GM18511 (cell line): ENCODE results near the gene AKT1S1.
A peak's percentile ranks its signal among the peaks of the same experiment; 100 is the strongest.

Source experiments
- ATAC-seq: cut with Tn5 transposase; IDR thresholded peaks from one replicate; pipeline ENCODE4 v1.9.1; 2021; ENCODE audit warnings: mild to moderate bottlenecking, moderate library complexity; ENCODE audit not compliant: unreplicated experiment

AKT1S1 gene

DNA sequence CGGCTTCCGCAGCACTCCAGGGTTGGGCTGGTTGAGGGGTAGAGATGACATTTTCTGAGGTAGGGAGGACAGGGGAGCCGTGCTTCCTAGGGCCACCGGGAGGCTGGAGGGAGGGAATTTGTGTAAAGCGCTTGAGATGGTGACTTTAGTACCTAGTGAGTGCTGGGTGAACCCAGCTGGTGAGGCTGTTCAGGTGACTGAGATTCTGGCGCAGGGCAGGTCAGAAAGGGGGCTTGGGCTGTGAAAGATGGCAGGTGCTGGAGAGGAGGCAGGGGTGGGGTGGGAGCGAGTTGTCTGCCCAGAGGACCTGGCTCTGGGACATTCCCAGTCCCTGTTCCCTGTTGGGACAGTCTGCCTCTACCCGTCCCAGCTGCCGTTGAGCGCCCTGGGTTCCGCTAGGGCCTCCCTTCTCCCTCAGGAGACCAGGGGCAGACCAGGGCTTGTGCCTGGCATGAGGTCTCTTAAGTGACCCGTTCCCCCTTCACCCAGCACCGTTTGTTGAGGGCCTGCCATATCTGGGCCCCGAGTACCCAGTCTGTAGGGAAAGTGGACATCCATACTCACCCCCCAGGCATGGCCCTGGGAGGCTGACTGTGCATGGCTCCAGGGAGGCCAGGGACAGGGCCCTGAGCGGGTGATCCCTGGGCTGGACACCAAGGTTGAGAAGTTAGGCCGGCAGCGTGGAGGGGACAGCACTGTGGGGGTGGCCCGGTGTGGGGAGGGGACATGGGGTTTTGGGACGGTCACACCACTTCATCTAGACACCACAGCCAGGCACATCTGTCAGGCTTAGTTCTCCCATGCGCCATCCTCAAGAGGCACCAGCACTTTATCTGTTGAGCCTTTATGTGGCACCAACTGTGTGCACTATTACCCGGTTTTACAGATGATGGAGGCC, 21.2 kb downstream of the AKT1S1 start:
- no peak for ATAC-seq

GRCh38 chr19:49855277-49855675, 21.9 kb downstream of the AKT1S1 start:
- no peak for ATAC-seq

DNA sequence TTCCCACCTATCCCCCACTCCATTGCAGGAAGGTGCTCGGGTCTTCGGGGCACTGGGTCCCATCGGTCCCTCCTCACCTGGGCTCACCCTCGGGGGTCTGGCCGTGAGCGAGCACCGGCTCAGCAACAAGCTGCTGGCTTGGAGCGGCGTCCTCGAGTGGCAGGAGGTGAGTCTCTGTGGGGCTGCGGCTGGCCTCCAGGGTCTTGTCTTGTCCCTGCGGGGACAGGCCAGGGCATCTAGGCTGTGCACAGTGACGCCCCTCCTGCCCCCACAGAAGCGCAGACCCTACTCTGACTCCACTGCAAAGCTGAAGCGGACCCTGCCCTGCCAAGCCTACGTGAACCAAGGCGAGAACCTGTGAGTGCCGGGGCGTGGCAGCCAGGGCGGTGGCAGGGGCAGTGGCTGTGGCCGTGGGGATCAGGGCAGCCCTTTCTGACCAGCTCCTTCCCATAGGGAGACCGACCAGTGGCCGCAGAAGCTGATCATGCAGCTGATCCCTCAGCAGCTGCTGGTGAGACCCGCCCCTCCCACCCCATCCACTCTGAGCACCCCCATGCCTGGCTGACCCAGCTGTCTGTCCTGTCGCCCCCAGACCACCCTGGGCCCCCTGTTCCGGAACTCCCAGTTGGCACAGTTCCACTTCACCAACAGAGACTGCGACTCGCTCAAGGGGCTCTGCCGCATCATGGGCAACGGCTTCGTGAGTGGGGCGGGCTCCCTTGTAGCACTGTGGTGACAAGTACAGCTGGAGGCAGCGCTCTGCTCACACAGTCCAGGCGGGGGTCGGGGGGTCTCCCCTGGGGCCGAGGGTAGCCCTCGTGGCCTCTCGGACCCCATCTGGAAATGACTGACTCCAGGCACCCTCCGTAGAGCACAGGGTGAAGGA, 22.5 kb downstream of the AKT1S1 start:
- no peak for ATAC-seq

- ATAC-seq = no peak
These were observed 23.2 kb downstream of the AKT1S1 start for GRCh38 chr19:49853852-49854377.

- ATAC-seq = no peak
These were observed 24.5 kb downstream of the AKT1S1 start for GRCh38 chr19:49852631-49853126.

DNA sequence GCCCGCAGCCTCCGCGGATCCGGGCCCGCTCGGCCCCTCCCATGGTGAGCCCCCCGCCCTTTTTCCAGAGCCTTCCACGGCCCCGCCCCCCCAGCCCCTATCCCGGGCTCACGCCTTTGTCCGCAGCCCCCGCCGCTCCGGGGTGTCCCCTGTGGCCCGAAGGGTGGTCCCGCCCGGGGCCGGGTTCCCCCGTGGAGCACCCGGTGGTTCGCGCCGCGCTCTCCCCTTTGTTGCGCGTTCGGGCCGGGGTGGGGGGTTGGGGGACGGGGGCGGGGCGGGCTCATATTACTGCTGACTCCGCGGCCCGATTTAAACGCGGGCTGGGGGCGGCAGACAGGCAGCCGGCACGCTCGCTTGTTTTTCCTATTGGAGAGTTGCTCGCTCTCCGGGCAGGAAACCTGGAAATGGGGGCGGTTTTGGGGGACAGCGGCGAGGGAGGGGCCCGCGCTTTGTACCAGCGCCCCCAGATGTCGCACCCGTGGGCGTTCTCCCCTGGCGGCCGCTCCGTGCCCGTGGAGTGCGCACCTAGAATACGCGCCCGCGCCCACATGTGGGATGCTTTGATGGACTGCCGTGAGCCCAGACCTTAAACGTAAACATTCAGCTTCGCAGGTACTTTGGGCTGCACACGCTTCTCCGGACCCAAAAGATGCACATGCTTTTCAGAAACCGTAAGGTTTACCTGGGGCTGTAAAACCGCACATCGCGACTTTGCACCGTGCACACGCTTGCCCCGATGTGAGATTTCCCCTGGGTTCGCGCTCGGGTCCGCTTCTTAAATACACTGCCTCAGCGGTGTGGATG, 25.5 kb downstream of the AKT1S1 start:
- ATAC-seq = no peak

DNA sequence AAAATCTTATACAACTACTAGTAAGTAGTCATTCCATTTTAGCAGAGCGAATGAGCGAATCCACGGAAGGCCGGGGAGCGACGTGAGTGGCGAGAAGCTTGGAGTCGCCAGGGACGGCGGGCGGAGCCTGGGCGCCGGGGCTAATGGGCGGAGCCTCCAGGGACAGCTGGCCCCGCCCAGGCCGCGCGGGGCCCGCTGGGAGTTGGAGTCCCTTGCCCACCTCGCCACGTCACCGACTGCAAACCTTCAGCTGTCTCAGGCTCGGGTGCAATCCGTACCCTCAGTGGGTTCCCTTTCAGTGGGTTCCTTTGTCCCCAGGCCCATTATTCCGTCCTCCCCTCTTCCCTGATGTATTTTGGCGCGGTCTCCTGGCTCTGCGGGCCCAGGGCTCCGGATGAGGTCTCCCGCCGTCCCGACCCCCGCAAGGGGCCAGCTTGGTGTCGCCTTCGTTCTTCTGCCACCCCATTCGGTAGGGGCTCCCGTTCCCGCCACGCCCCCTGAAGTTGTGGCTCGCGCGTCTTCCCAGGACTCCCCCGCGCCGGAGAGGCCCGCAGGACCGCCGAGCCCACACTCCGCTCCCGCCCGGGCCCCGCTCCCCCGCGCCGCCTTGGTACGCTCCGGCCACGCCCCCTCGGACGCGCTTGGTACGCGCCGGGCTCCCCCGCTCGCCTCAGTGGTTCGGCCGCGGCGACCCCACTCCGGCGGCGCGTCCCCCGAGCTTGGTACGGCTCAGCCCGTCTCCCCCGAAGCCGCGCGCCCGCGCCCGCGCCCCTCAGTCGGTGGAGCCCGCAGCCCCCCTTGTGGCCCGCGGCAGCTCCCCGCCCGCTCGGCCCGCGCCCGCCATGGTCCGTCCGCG, 26.4 kb downstream of the AKT1S1 start, which contains the start of gene PTOV1:
Gene PTOV1, plus strand, starts transcription at position 673 of the 856 bp plus-strand sequence.
- ATAC-seq = peak; percentile 80

DNA sequence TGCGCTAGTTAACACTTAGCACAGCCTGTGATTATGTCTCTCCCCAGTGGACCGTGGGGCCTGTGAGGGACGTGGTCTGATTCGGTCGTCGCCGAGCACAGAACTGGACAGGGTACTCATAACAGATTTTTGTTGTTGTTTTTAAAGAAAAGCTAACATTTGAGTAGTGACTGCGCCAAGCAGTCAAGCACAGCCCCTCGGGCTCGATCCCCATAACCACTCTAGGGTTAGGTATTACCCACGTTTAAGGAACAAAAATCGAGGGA, 27.0 kb downstream of the AKT1S1 start:
- no peak for ATAC-seq

GRCh38 chr19:49849433-49850220, 27.5 kb downstream of the AKT1S1 start:
- no peak for ATAC-seq

- no peak for ATAC-seq
These were observed 28.2 kb downstream of the AKT1S1 start for GRCh38 chr19:49848938-49849337.

GRCh38 chr19:49847731-49848696, 29.1 kb downstream of the AKT1S1 start:
- no peak for ATAC-seq

GRCh38 chr19:49846408-49846807, 30.7 kb downstream of the AKT1S1 start:
- ATAC-seq = no peak

- no peak for ATAC-seq
These were observed 31.7 kb downstream of the AKT1S1 start for GRCh38 chr19:49845414-49845813.

DNA sequence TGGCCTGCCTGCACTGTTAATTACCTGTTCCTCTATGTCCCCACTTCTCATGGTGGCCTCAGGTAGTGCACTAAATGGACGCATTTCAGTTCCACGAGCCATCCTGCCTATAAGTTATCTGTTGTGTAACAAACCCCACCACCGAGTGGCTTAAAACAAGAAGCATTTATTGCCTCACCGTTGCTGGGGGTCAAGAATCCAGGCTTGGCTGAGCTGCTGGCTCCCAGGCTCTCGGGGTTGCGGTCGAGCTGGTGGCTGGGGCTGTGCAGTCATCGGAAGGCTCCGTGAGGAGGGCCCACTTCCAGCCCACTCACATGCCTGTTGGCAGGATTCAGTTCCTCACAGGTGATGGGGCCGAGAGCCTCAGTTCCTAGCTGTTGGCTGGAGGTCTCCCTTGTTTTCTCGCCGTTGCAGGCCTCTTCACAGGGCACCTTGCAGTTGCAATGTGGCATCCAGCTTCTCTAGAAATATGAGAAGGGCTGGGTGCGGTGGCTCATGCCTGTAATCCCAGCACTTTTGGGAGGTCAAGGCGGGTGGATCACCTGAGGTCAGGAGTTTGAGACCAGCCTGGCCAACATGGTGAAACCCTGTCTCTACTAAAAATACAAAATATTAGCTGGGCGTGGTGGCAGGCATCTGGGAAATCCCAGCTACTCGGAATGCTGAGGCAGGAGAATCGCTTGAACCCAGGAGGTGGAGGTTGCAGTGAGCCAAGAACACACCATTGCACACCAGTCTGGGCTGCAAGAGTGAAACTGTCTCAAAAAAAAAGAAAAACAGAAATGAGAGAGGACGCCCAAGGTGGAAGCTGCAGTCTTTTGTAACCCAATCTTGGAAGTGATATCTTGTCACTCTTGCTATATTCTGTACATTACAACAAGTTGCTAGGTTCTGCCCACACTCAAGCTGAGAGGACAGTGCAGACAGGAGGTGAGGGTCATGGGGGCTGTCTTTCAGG, 32.7 kb downstream of the AKT1S1 start:
- no peak for ATAC-seq

DNA sequence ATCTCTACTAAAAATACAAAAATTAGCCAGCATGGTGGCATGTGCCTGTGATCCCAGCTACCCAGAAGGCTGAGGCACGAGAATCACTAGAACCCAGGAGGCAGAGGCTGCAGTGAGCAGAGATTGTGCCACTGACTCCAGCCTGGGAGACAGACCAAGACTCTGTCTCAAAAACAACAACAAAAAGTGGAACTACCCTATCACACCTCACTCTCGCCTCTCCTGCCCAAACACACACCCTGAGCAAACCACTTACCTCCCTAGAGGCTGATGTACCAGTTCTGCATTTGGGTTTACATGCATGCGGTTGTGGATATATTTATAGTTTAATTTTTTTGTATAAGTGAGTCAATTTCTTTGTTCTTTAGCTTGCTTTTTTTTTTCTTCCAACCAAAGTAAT, 33.9 kb downstream of the AKT1S1 start:
- ATAC-seq = no peak

GRCh38 chr19:49840736-49841249, 36.4 kb downstream of the AKT1S1 start:
- no peak for ATAC-seq
